Endothelial cell of umbilical vein (primary cell): Measurements from ENCODE around the gene SURF6. TPM values are rescaled to one million over a fixed set of nuclear protein-coding genes. Genes with fewer than 3 reads are reported as not detected.

Source experiments
- BruUV-seq: library from RNA; stranded (reverse); fragments of 400-500 nt; replicated peaks from 2 replicates; lab custom pipeline; 2021; lab: Mats Ljungman, UMichigan
- CTCF ChIA-PET: fragments of 300-600, 350-600 bp; sonication (Branson Sonifier 250); formaldehyde crosslinking; loops from one replicate; lab custom pipeline; 2021; ENCODE audit warnings: antibody characterized with exemption, inconsistent platforms; lab: Charles Lee
- POLR2A ChIA-PET: fragments of 300-600, 350-600 bp; sonication (Branson Sonifier 250); formaldehyde crosslinking; loops from one replicate; lab custom pipeline; 2021; ENCODE audit warnings: antibody characterized with exemption, inconsistent platforms; lab: Charles Lee
- DNase-seq: peaks from one replicate; pipeline ENCODE4 v3.0.0-alpha.2; 2011; ENCODE audit warnings: low read depth, low spot score
- FAIRE-seq: peaks from 2 replicates; lab custom pipeline; 2011; peaks lifted over from hg19 to GRCh38; lab: Jason Lieb, UNC
- H2AFZ ChIP-seq: 2 replicates; pipeline ENCODE4 v1.6.0; 2012; ENCODE audit warnings: low read depth, low read length, control low read depth, inconsistent platforms
- H3K27ac ChIP-seq: 2 replicates; pipeline ENCODE4 v1.5.1; 2011; ENCODE audit warnings: low read depth, mild to moderate bottlenecking, control low read depth, low read length, moderate library complexity; ENCODE audit not compliant: insufficient read depth
- H3K27me3 ChIP-seq, 2 experiments: 2 replicates each; pipeline versions ENCODE4 v1.6.0 to v1.6.1; 2011; ENCODE audit warnings: low read length in 2 of 2, mixed read lengths in 1 of 2; ENCODE audit not compliant: control insufficient read depth in 2 of 2, insufficient read depth in 2 of 2
- H3K36me3 ChIP-seq, 2 experiments: 2 replicates in 1 of 2; 3 replicates in 1 of 2; pipeline ENCODE4 v1.5.1; 2011; ENCODE audit warnings: low read length in 2 of 2, mild to moderate bottlenecking in 1 of 2, moderate library complexity in 1 of 2; ENCODE audit not compliant: control insufficient read depth in 2 of 2, insufficient read depth in 2 of 2; ENCODE audit errors: extremely low read depth in 1 of 2
- H3K4me1 ChIP-seq: 3 replicates; pipeline ENCODE4 v1.5.1; 2011; ENCODE audit warnings: mild to moderate bottlenecking, low read length; ENCODE audit not compliant: control insufficient read depth, insufficient read depth; ENCODE audit errors: extremely low read depth
- H3K4me2 ChIP-seq: 2 replicates; pipeline ENCODE4 v1.6.1; 2011; ENCODE audit warnings: low read length, control low read depth, mixed read lengths; ENCODE audit not compliant: insufficient read depth
- H3K4me3 ChIP-seq, 3 experiments: fragments of 200-600 bp in 1 of 3; sonication (generic), shearing (Covaris generic) in 1 of 3; replicated peaks in 1 of 3; 2 replicates each; pipeline ENCODE4 v1.5.1; 2011 to 2016; ENCODE audit warnings: control low read depth in 3 of 3, low read length in 3 of 3, mild to moderate bottlenecking in 2 of 3, inconsistent platforms in 1 of 3, low read depth in 1 of 3, moderate library complexity in 1 of 3; ENCODE audit not compliant: insufficient read depth in 1 of 3
- H3K79me2 ChIP-seq: 2 replicates; pipeline ENCODE4 v1.6.0; 2012; ENCODE audit warnings: low read length, inconsistent platforms; ENCODE audit not compliant: control insufficient read depth, insufficient read depth
- H3K9ac ChIP-seq: replicated peaks from 2 replicates; pipeline ENCODE3; 2011; ENCODE audit warnings: low read length, control low read depth; ENCODE audit not compliant: insufficient read depth; ENCODE audit errors: extremely low read depth
- H3K9me1 ChIP-seq: replicated peaks from 3 replicates; pipeline ENCODE4 v1.6.0; 2011; ENCODE audit warnings: mild to moderate bottlenecking, low read length; ENCODE audit not compliant: control insufficient read depth, insufficient read depth; ENCODE audit errors: extremely low read depth
- H3K9me3 ChIP-seq: replicated peaks from 2 replicates; pipeline ENCODE4 v1.5.1; 2012; ENCODE audit warnings: low read length, inconsistent platforms; ENCODE audit not compliant: control insufficient read depth, insufficient read depth
- H4K20me1 ChIP-seq: replicated peaks from 2 replicates; pipeline ENCODE3; 2011; ENCODE audit warnings: mild to moderate bottlenecking, low read length; ENCODE audit not compliant: control insufficient read depth, insufficient read depth; ENCODE audit errors: extremely low read depth
- CTCF ChIP-seq, 2 donors: IDR thresholded peaks; 1 replicate in 1 of 2; 2 replicates in 1 of 2; pipeline ENCODE4 v1.5.1; 2011; ENCODE audit warnings: low read length in 2 of 2, mild to moderate bottlenecking in 2 of 2, moderate library complexity in 2 of 2, control low read depth in 1 of 2, inconsistent platforms in 1 of 2, low read depth in 1 of 2; ENCODE audit not compliant: insufficient read depth in 1 of 2; ENCODE audit errors: extremely low read depth in 1 of 2
- EZH2 ChIP-seq: IDR thresholded peaks from 2 replicates; pipeline ENCODE4 v1.6.1; 2012; ENCODE audit warnings: borderline replicate concordance, low read depth, mild to moderate bottlenecking, moderate library complexity, low read length, inconsistent platforms; ENCODE audit not compliant: severe bottlenecking
- FOS ChIP-seq: IDR thresholded peaks from 2 replicates; pipeline ENCODE4 v1.6.1; 2011; ENCODE audit warnings: mild to moderate bottlenecking, low read length, moderate library complexity, borderline replicate concordance; ENCODE audit not compliant: insufficient read depth
- GATA2 ChIP-seq: IDR thresholded peaks from 2 replicates; pipeline ENCODE4 v1.7.0; 2011; ENCODE audit warnings: low read depth, mild to moderate bottlenecking, moderate library complexity, mixed read lengths, low read length; ENCODE audit not compliant: insufficient read length, insufficient read depth
- JUN ChIP-seq: IDR thresholded peaks from 2 replicates; pipeline ENCODE4 v1.6.1; 2011; ENCODE audit warnings: borderline replicate concordance, low read depth; ENCODE audit not compliant: insufficient read length, insufficient read depth
- MYC ChIP-seq: IDR thresholded peaks from one replicate; pipeline ENCODE4 v1.6.1; 2011; ENCODE audit warnings: mild to moderate bottlenecking, low read depth, low read length
- POLR2A ChIP-seq: IDR thresholded peaks from 2 replicates; pipeline ENCODE4 v1.6.1; 2012; ENCODE audit warnings: low read depth, mild to moderate bottlenecking, control low read depth, low read length
- POLR2AphosphoS5 ChIP-seq: IDR thresholded peaks from 2 replicates; pipeline ENCODE4 v1.6.1; 2012; ENCODE audit warnings: low read depth, mild to moderate bottlenecking, control low read depth, low read length, moderate library complexity; ENCODE audit not compliant: insufficient read depth
- dilution Hi-C: fragments of 300-500 bp; cut with MboI; formaldehyde crosslinking; loops from one replicate; pipeline ENCODE4 v1.15.0; 2019; ENCODE audit warnings: low sequenced_read_pairs; ENCODE audit not compliant: extremely low pct_ligation_motif_present
- intact Hi-C: fragments of 100-400 bp; cut with micrococcal nuclease; formaldehyde crosslinking; loops from one replicate; pipeline ENCODE4 v1.10.0; 2022
- polyA plus RNA-seq, 4 experiments: library from polyadenylated mRNA; depleted of rRNA in 3 of 4; stranded (reverse) in 3 of 4; unstranded in 1 of 4; fragments of >200 nt; gene quantifications; 2 replicates each; pipeline versions ENCODE4 v1.2.1 to v1.2.3, GENCODE V29; 2011 to 2012; ENCODE audit warnings: missing spikeins in 1 of 4
- total RNA-seq: library from RNA; stranded (reverse); gene quantifications from 2 replicates; pipeline ENCODE4 v1.2.3, GENCODE V29; 2021
- TF ChIP-seq, protein P1 (sequence below): IDR thresholded peaks from 2 replicates; pipeline ENCODE4 v1.6.1; 2011; ENCODE audit not compliant: insufficient read depth, insufficient read length

SURF6 gene
- total and polyA plus RNA-seq, 2 donors (not counting 3 experiments of a cell fraction or from before 2014, with no cell fraction given): 4.9 to 16.0 TPM

DNA sequence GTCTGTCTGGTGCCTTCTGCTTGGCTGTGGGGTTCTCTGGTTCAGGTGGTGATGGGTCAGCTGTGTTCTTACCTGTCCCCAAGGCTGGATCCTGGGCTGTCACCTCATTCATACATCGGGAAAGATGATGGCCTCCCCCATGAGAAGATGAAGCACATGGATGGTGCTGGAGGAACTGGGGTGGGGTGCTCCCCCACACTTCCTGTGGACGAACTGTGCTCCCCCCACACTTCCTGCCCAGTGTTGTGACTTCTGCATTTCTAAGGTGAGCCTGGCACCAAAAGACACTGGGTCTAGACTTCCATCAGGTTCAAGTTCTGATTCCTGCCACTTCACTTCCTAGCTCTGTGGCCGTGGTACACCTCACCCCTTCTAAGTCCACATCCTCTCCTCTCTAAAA, 4.3 kb upstream of the SURF6 start:
- dilution Hi-C loops (no loop called here), intact Hi-C loops (no loop called here)
- no peaks in the 10 kb centered on the region for H3K9me1 ChIP-seq
- H4K20me1 ChIP-seq: no peaks in the 10 kb centered on the region
- H3K4me3 ChIP-seq: no peak overlapping the region
- H3K27ac ChIP-seq: no peak overlapping the region
- H3K36me3 ChIP-seq: peaks cover 5 to 40% of the 10 kb centered on the region in 2 experiments
- ChIA-PET POLR2A (no interaction called here), CTCF (interaction anchor here (1.2 kb wide), 2 partner anchors 10 to 146 kb away, joined by 3 to 4 read pairs; no protein-coding TSS in a partner anchor)
- no peak overlapping the region for H3K4me2 ChIP-seq
- H2AFZ ChIP-seq: no peak overlapping the region
- no TSS peak for BruUV-seq
- H3K9ac ChIP-seq: no peak overlapping the region
- peaks cover 6% of the 10 kb centered on the region for H3K79me2 ChIP-seq
- H3K4me1 ChIP-seq: peaks cover 4% of the 10 kb centered on the region
- TF ChIP-seq POLR2A (no peak), CTCF (IDR thresholded peaks at IDR 0.05; ENCODE audit: extremely low read depth in 1 of 2, insufficient read depth in 1 of 2, low read depth in 1 of 2, low read length in 2 of 2) (no peak), FOS (no peak), POLR2AphosphoS5 (no peak), JUN (no peak), GATA2 (no peak), MYC (no peak), EZH2 (no peak)
- TF ChIP-seq, protein P1, sequence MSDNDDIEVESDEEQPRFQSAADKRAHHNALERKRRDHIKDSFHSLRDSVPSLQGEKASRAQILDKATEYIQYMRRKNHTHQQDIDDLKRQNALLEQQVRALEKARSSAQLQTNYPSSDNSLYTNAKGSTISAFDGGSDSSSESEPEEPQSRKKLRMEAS: no peak
- no peak for DNase-seq
- FAIRE-seq: no peak
- no peaks in the 10 kb centered on the region for H3K27me3 ChIP-seq
- H3K9me3 ChIP-seq: no peaks in the 10 kb centered on the region
